Hematopoietic multipotent progenitor cell treated with erythropoietin and hydrocortisone succinate and interleukin-3 and kit ligand, for 4 days (in vitro differentiated cells): ENCODE measurements around the gene SPINK2.
A peak's percentile ranks its signal among the peaks of the same experiment; 100 is the strongest.

ENCODE experiments used
- DNase-seq: peaks from one replicate; pipeline ENCODE4 v3.0.0-alpha.2; 2015

SPINK2 gene

DNA sequence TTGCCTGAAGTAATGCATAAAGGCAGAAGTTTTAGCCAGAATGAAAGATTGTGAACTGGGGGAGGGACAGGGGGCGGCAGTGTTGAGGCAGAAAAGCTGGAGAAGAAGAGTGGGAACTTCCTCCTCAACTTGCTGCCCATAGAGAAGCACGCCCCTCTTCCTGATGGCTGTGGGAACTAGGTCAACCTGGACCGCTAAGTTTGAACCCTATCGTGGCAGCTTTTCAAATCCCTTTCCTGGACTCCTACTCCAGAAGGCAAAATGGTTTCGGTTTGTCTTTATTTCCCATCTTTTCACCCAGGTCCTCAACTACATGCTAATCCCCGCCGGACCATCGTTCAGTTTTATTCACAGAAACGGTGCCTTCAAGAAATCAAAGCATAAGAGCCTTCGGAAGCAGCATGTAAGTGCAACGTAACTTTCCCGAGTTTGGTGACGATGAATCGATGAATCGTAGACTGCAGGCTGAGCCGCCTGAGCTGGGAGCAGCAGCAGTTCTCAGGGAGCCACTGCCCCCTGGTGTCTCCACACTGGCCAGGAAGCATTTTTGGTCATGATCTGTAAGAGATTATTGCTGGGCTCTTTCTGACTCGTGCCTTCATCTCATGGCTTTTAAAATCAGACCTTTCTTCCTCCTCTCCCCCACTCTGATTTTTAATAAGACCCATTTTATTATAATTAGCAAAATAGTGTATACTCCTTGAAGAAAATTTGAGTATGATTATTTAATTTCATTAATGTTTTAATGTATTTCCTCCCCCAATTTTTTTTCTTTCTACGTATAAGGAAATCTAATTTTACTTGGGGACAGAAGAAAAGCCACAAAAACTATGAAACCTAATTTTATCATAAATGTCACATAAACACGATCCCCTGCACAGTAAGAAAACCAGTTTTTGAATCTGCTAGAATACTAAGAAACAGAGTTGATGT is 21.4 kb downstream of the SPINK2 start:
- peak; percentile 93 for DNase-seq

DNA sequence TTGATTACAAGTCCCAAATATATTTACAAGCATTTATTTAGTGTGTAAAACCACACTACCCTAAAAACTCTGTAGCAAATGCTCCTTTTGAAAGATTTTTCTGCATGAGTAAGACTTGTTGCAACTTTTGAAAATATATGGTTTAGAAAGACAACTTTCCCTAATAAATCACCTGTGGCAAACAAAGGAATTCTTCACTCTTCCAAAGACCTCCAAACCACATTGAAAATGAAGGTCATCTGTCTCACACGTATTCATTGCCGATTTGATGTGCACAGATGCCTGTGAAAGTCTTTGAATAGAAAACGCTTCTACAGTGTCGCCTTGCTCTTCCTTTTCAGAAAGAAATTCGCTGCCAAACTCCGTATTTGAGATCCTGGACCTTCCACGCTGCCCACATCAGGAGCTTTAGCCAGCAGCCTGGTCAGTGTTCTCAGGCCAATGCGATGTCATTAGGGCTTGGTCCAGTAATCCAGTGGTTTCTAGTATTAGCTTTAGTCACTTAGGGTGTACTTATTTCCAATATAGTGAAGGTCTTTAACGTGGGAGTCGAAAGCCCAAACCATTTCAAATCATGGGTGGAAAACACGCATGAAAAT is 22.2 kb downstream of the SPINK2 start:
- no peak for DNase-seq

GRCh38 chr4:56796211-56796610 is 25.3 kb downstream of the SPINK2 start:
- peak; percentile 30 for DNase-seq

DNA sequence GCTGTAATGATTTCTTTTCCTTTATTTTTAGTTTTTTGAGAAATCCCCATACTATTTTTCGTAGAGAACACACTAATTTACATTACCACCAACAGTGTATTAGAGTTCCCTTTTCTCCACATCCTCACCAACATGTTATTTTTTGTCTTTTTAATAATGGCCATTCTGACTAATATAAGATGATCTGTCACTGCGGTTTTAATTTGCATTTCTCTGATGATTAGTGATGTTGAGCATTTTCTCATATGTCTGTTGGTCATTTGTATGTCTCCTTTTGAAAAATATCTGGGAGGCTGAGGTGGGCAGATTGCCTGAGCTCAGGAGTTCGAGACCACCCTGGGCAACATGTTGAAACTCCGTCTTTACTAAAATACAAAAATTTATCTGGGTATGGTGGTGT is 30.2 kb downstream of the SPINK2 start:
- no peak for DNase-seq

DNA sequence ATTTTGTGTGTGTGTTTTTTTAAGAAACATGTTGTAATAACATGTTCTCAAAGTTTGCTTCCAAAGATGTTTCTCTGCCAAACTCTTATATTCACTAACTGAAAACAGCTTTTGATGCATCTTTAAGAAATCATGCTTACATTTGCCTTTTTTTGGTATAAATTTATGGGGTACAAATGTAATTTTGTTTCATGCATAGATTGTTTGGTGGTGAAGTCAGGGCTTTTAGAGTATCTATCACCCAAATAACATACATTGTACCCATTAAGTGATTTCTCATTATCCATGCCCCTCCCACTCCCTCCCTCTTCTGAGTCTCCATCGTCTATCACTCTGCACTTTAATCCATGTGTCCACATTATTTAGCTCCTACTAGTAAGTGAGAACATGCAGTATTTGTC is 30.8 kb downstream of the SPINK2 start:
- DNase-seq = no peak

DNA sequence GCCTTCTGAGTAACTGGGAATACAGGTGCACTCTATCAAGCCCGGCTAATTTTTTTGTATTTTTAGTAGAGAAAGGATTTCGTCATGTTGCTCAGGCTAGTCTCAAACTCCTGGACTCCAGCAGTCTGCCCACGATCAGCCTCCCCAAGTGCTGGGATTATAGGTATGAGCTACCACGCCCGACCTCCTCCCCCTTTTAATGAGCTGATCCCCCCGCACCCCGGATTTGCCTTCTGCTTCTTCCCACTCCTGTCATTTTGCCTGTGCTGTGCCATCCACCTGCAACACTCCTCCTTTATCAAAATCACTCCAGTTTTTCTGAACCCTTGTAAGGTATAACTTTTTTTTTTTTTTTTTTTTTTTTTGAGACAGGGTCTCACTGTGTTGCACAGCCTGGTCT is 33.4 kb downstream of the SPINK2 start:
- DNase-seq = no peak

DNA sequence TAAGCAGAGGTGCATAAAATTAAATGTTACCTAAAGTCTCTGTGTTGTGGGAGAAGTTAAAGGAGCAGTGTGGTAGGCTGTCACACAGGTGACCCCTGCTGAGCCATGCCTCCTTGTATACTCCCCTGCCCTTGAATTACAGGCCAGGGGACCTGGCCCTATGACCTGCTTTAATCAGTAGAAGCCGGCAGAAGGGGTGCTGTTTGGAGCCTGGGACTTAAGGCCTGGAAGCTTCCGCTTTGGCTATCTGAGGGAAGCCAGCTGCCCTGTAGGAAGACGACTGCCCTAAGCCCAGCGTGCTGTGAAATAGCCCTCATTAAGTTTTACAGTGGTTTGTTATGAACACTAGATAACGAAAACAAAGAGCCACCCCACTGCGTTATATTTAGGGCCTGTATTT is 34.1 kb downstream of the SPINK2 start:
- DNase-seq = no peak

DNA sequence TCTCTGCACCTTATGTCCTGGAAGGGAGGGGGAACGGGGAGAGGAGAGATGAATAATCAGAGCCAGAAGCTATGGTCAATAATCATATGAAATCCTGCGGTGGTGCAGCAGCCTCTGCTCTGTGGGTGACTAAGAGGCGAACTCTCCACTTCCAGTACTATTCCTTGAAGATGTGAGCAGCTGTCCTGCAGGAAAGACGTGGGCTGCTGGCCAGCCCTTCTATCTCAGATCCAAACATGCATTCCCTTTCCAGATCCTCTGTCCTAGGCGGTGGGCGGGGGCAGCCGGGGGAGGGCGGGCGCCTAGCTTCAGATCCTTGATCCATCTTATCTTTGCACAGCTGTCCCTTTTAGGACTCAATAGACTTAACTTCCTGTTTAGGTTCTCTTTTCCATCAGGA is 34.5 kb downstream of the SPINK2 start:
- DNase-seq = no peak

- DNase-seq = no peak
Observed at GRCh38 chr4:56783986-56784385, 37.5 kb downstream of the SPINK2 start.

DNA sequence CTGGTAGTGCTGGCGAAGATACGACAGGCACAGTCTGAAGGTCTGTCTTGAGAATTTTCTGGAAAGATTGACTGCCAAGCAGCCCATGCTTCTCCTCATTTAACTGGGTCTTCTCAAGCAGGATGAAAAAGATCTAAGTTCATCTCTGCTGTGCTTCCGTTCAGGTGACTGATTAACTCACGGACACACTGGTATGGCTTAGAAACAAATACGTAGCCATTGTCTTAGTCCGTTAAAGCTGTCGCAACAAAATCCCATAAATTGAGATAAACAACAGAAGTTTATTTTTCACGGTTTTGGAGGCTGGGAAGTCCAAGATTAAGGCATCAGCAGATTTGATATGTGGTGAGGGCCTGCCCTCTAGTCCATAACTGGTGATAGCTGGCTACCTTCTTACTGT is 39.5 kb downstream of the SPINK2 start:
- no peak for DNase-seq

DNA sequence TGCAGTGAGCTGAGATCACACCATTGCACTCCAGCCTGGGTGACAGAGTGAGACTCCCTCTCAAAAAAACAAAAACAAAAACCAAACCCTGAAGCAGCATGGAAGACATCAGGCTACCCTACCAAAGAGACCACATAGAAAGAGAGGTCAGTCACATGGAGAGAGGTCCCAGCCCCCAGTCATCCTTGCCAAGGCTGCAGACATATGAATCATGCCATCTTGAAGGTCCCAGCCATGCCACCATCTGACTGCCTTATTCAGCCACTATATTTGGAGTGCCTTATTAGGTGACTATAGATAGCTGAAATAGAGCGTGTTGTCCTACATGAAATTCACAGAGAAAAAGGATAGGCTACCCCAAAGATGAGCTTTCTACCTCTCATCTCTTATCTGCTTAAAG is 48.2 kb downstream of the SPINK2 start:
- no peak for DNase-seq

DNA sequence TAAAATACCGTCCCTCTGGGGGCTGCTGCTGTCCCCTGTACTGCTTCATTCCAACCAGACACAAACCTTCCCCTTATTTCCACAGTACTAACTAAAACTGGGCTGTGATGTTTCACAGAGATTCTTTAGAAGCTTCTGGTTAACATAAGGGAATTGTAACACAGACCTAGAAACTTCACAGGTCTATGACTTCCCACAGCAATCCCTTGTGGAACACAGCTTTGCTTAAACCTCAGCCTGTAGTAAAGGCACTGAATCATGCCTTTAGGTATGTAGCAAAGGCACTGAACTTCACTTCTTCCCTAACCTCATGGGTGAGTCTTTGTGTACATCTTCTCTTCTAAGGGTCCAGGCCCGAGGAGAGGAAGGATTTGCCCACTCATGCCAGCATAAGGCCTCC is 49.4 kb downstream of the SPINK2 start:
- DNase-seq = no peak

DNA sequence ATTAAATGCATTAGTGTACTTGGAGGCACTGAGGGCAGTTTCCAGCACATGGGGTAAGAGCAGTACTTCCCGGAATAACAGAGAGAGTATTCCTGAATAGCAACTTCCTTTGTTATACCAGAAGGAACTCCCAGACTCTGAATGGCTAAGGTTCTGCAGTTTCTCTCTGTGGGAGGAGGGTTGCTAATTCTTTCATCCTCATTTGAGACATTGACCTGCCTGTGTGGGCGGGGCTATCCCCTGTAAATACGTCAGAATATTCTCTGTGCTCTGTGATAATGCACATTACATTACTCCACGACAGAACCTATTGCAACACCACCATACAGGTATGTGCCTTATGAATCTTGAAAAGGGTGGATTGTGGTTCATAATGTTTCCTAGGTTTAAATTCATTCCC is 52.7 kb downstream of the SPINK2 start:
- no peak for DNase-seq

DNA sequence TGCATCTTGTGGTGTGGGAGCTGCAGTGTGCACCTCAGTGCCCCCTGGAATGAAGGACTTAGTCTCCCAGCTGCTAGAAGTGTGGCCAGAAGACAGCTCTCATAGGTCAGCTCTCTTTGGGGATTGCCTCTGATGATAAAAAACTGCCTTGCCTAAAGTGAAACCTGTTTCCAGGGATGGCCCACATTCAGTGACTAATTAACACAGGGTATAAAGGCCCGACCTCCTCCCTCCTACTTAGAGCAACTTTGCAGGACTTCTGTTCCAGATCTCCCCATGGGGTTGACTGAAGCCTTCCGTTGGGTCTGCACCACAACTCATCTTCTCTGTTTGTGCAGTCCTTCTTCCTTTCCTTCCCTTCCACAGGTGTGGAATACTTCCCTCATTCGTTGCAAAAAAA is 53.2 kb downstream of the SPINK2 start:
- DNase-seq = no peak

- DNase-seq = no peak
Observed at GRCh38 chr4:56767567-56767966, 53.9 kb downstream of the SPINK2 start.

- DNase-seq = no peak
Observed at GRCh38 chr4:56764775-56765174, 56.7 kb downstream of the SPINK2 start.

- peak; percentile 48 for DNase-seq
Observed at GRCh38 chr4:56764223-56764622, 57.3 kb downstream of the SPINK2 start.

DNA sequence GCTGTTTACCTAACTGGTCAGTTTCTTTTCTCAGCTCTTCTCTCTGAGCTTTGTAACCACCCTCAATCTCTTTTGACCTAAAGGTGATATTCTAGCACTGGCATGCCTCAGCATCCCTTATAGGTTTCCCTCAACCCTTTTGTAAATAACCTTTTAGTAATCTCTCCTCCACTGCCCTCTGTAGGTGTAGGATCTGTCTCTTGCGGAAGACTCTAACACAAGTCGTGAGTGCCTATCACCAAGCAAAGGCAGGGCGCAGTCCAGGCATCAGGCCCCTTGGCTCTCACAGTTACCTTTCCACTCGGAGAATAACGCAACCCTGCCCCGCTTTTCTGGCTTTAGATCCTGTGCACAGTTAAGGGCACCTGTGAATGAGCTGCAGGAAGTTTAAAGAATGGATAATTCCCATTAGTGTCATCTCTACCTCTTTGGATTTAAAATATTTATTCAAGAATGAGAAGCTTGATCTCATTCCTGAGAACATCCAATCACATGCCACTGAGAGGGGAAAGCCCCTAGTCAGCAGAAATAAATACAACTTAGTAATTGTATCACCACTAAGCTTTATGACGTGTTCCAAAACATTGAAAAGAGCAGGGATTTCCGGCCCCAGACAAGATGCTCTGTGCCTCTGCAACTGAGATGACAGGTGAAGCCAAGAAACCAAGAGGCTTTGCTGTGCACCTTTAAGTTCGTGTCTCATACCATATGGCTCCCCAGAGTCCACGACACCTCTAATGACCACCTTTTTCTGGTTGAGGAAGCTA is 58.8 kb downstream of the SPINK2 start:
- DNase-seq = no peak

DNA sequence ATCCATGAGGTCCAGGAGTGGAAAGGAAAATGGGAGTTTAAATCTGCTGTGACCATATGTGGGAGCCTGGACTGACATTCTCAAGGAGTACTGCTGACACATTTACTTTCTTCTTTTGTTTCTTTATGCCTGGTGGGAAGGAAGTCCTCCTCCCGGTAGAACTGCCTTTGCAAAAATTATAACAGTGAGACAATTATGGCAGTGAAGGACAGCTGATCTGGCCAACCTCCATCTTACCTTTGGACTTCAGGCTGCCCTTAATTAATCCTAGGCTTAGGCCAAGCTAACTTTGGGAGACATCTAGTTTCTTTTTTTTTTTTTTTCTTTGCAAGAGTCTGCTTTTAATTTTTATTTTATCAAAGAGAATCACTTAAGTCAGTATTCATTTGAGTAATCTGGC is 61.3 kb downstream of the SPINK2 start:
- no peak for DNase-seq
